Mammary epithelial cell (primary cell): Measurements from ENCODE around the gene EXOSC1.

Source experiments
- CTCF ChIP-seq, 2 donors: IDR thresholded peaks in 1 of 2; conservative IDR thresholded peaks in 1 of 2; 2 replicates each; pipeline ENCODE4 v1.5.1; 2011 to 2012; ENCODE audit warnings: inconsistent platforms in 2 of 2, low read length in 2 of 2, mild to moderate bottlenecking in 2 of 2, control low read depth in 1 of 2, low read depth in 1 of 2; ENCODE audit not compliant: insufficient read depth in 1 of 2; ENCODE audit errors: extremely low read depth in 1 of 2
- EZH2 ChIP-seq: IDR thresholded peaks from 2 replicates; pipeline ENCODE4 v1.6.1; 2012; ENCODE audit warnings: low read length, inconsistent platforms, borderline replicate concordance

GRCh38 chr10:97428572-97428981 is 17.2 kb downstream of the EXOSC1 start:
- TF ChIP-seq CTCF (conservative IDR thresholded peaks at IDR 0.05 in 1 of 2, IDR thresholded peaks at IDR 0.05 in 1 of 2; ENCODE audit: extremely low read depth in 1 of 2, insufficient read depth in 1 of 2, low read depth in 1 of 2, low read length in 2 of 2) (no peak), EZH2 (no peak)
